ENCODE data around the gene UBA7. TPM values are rescaled to one million over a fixed set of nuclear protein-coding genes. Genes with fewer than 3 reads are reported as not detected.

UBA7 gene
- total and polyA plus RNA-seq, 4 experiments from 2014 or later, result 39.8 to 299 (median 157) TPM

DNA sequence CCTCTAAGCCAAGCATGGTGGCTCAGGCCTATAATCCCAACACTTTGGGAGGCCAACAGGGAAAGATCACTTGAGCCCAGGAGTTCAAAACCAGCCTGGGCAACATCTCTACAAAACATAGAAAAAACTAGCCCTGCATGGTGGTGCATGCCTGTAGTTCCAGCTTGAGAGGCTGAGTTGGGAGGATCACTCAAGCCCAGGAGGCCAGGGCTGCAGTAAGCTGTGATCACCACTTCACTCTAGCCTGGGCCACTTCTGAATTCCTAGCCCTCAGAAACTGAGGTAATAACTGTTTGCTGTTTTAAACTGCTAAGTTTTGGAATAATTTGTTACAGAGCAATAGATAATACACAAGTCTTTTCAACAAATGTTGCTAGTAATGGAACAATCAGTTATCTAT, 43.8 kb downstream of the UBA7 start:
- no peaks in the 10 kb centered on the region for H3K9me3 Mint-ChIP-seq
- ChIA-PET CTCF (ENCODE audit: partially characterized antibody) (interaction anchor here (1.4 to 1.8 kb wide), 2 partner anchors 13 to 69 kb away, joined by 3 to 4 read pairs; no protein-coding TSS in a partner anchor), POLR2A (ENCODE audit: partially characterized antibody) (interaction anchor here (0.7 kb wide), 1 partner anchor 241 kb away, joined by 3 read pairs; no protein-coding TSS in a partner anchor)
- Histone ChIP-seq H3K27ac (ENCODE audit: low read depth, low read length) (no peak overlapping the region), H3K9me3 (ENCODE audit: control insufficient read depth in 1 of 2, low read length in 2 of 2) (no peaks in the 10 kb centered on the region), H3K27me3 (ENCODE audit: insufficient read depth, low read length) (no peaks in the 10 kb centered on the region), H3K4me3 (ENCODE audit: low read length in 2 of 2) (no peak overlapping the region), H3K36me3 (ENCODE audit: insufficient read depth, low read length) (peaks cover under 1% of the 10 kb centered on the region), H3K4me1 (ENCODE audit: insufficient read depth, low read length) (peaks cover 34% of the 10 kb centered on the region)
- DNase-seq, result no peak
- peak overlapping the region in 3 of 7 donors; percentile 1 to 8 (median 1) for H3K27ac Mint-ChIP-seq
- intact Hi-C loops (cut with micrococcal nuclease), result no loop called here
- no peaks in the 10 kb centered on the region for H3K27me3 Mint-ChIP-seq
- H3K36me3 Mint-ChIP-seq, result peaks cover 8 to 20% of the 10 kb centered on the region in 2 donors
- H3K4me1 Mint-ChIP-seq, result peaks cover 22 to 46% (median 26%) of the 10 kb centered on the region in 4 donors
- no peak overlapping the region for H3K4me3 Mint-ChIP-seq

DNA sequence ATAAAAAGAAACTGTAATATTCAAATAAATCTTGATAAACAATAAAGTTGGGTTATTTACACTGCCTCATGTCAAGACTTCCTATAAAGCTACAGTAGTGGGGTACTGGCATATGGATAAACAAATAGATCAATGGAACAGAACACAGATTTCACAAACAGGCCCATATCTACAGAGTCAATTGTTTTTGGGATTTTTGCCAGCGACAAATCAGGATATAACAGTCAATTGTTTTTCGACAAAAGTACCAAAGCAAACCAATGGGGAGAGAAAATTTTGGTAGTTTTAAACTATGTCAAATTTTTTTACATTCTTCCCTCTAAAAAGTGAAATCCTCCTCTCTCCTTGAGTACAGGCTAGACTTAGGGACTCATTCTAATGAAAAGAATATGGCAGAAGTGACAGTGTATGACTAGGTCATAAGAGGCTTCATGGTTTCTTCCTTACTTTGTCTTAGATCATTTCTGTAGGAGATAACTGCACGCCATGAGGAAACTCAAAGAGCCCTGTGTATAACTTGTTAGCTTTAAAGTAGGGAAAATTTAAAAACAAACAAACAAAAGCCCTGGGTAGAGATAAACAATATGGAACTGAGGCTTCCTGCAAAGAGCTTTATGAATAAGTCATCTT, 44.4 kb downstream of the UBA7 start:
- Histone ChIP-seq H3K4me1 (ENCODE audit: insufficient read depth, low read length) (peaks cover 30% of the 10 kb centered on the region), H3K9me3 (ENCODE audit: control insufficient read depth in 1 of 2, low read length in 2 of 2) (no peaks in the 10 kb centered on the region), H3K4me3 (ENCODE audit: low read length in 2 of 2) (no peak overlapping the region), H3K36me3 (ENCODE audit: insufficient read depth, low read length) (no peaks in the 10 kb centered on the region), H3K27me3 (ENCODE audit: insufficient read depth, low read length) (no peaks in the 10 kb centered on the region), H3K27ac (ENCODE audit: low read depth, low read length) (no peak overlapping the region)
- peak overlapping the region in 1 of 7 donors; percentile 8 for H3K27ac Mint-ChIP-seq
- DNase-seq, result no peak
- H3K36me3 Mint-ChIP-seq, result peaks cover 10 to 17% of the 10 kb centered on the region in 2 donors
- H3K4me3 Mint-ChIP-seq, result no peak overlapping the region
- peaks cover 21 to 47% (median 22%) of the 10 kb centered on the region in 4 donors for H3K4me1 Mint-ChIP-seq
- H3K27me3 Mint-ChIP-seq, result no peaks in the 10 kb centered on the region
- intact Hi-C loops (cut with micrococcal nuclease), result no loop called here
- POLR2A ChIA-PET (ENCODE audit: partially characterized antibody), result no interaction called here
- CTCF ChIA-PET (ENCODE audit: partially characterized antibody), result interaction anchor here (0.7 to 1.8 kb wide), 2 partner anchors 10 to 12 kb away, joined by 3 read pairs; no protein-coding TSS in a partner anchor
- H3K9me3 Mint-ChIP-seq, result no peaks in the 10 kb centered on the region

DNA sequence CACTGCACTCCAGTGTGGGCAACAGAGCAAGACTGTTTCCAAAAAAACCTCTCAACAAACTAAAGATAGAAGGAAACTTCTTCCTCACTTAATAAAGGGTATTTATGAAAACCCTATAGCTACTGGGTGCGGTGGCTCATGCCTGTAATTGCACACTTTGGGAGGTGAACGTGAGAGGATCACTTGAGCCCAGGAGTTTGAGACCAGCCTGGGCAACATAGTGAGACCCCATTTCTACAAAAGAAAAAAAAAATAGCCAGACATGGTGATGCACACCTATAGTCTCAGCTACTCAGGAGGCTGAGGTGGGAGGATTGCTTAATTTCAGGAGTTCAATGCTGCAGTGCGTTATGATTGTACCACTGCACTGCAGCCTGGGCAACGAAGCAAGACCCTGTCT, 49.8 kb downstream of the UBA7 start:
- Histone ChIP-seq H3K27ac (ENCODE audit: low read depth, low read length) (no peak overlapping the region), H3K4me1 (ENCODE audit: insufficient read depth, low read length) (no peaks in the 10 kb centered on the region), H3K27me3 (ENCODE audit: insufficient read depth, low read length) (no peaks in the 10 kb centered on the region), H3K4me3 (ENCODE audit: low read length in 2 of 2) (no peak overlapping the region), H3K36me3 (ENCODE audit: insufficient read depth, low read length) (no peaks in the 10 kb centered on the region), H3K9me3 (ENCODE audit: control insufficient read depth in 1 of 2, low read length in 2 of 2) (no peaks in the 10 kb centered on the region)
- no peak for DNase-seq
- Mint-ChIP-seq H3K4me3 (no peak overlapping the region), H3K27me3 (no peaks in the 10 kb centered on the region), H3K27ac (no peak overlapping the region), H3K9me3 (no peaks in the 10 kb centered on the region), H3K4me1 (peaks cover 8 to 26% (median 12%) of the 10 kb centered on the region in 4 donors), H3K36me3 (peaks cover 4 to 9% of the 10 kb centered on the region in 2 donors)
- intact Hi-C loops (cut with micrococcal nuclease), result no loop called here
- CTCF ChIA-PET (ENCODE audit: partially characterized antibody), result no interaction called here
- POLR2A ChIA-PET (ENCODE audit: partially characterized antibody), result interaction anchor here (1.0 kb wide), 1 partner anchor 22 kb away, joined by 3 read pairs; the partner anchor contains the start of gene IP6K1

DNA sequence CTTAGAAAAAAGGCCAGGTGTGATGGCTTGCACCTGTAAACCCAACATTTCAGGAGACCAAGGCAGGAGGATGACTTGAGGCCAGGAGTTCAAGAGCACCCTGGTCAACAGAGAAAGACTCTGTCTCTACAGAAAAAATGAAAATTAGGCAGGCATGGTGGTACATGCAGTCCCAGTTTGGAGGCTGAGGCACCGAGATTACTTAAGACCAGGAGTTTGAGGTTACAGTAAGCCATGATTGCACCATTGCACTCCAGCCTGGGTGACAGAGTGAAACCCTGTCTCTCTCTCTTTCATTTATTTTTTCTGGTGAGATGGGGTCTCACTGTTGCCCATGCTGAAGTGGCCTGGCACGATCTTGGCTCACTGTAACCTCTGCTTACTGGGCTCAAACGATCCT, 52.1 kb downstream of the UBA7 start:
- POLR2A ChIA-PET (ENCODE audit: partially characterized antibody), result no interaction called here
- CTCF ChIA-PET (ENCODE audit: partially characterized antibody), result no interaction called here

DNA sequence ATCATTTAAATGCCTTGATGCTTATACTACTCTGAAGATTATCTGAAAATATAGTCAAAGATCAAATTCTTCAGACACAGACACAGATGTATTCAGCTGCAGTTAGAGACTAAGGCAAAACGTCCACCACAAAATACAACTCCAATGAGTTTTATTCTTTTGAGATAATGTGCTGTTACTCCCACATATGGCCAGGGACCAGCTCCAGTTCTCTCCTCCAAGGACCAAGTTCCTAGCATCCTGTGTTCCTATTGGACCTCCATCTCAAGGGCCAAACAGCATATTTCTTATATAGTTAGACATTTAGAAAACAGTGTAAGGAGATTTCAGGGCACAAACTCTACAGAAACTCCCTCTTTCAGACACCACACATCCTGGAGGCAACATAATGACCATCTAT, 54.5 kb downstream of the UBA7 start:
- POLR2A ChIA-PET (ENCODE audit: partially characterized antibody), result no interaction called here
- intact Hi-C loops (cut with micrococcal nuclease), result no loop called here
- no peaks in the 10 kb centered on the region for H3K9me3 ChIP-seq (ENCODE audit: control insufficient read depth in 1 of 2, low read length in 2 of 2)

More for the DNA sequence above, 52.1 kb downstream of the UBA7 start:
- Mint-ChIP-seq H3K4me3 (no peak overlapping the region), H3K4me1 (peaks cover 18 to 27% (median 20%) of the 10 kb centered on the region in 4 donors), H3K27ac (no peak overlapping the region), H3K9me3 (no peaks in the 10 kb centered on the region), H3K27me3 (no peaks in the 10 kb centered on the region), H3K36me3 (peaks cover 4 to 7% of the 10 kb centered on the region in 2 donors)
- DNase-seq, result no peak
- Histone ChIP-seq H3K27ac (ENCODE audit: low read depth, low read length) (no peak overlapping the region), H3K4me3 (ENCODE audit: low read length in 2 of 2) (no peak overlapping the region), H3K9me3 (ENCODE audit: control insufficient read depth in 1 of 2, low read length in 2 of 2) (no peaks in the 10 kb centered on the region), H3K36me3 (ENCODE audit: insufficient read depth, low read length) (no peaks in the 10 kb centered on the region), H3K4me1 (ENCODE audit: insufficient read depth, low read length) (no peaks in the 10 kb centered on the region), H3K27me3 (ENCODE audit: insufficient read depth, low read length) (no peaks in the 10 kb centered on the region)
- intact Hi-C loops (cut with micrococcal nuclease), result no loop called here

DNA sequence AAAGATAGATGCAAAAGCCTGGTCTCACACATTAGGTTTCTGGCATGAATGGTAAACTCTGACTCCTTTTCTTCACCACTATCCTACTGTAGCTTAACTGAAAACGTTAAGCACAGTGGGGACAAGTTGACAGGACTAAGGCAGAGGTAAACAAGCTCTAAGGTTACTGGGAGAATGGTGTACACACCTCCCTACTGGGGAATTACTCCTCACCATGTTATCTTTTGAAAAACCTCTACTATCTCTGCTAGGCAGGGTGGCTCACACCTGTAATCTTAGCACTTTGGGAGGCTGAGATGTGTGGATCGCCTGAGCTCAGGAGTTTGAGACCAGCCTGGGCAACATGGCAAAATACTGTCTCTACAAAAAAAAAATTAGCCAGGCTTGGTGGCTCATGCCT, 56.6 kb downstream of the UBA7 start:
- intact Hi-C loops (cut with micrococcal nuclease), result no loop called here
- no peak overlapping the region for H3K4me3 ChIP-seq (ENCODE audit: low read length in 2 of 2)
- no peak for DNase-seq
- H3K27ac Mint-ChIP-seq, result no peak overlapping the region
- no peaks in the 10 kb centered on the region for H3K27me3 Mint-ChIP-seq
- no peaks in the 10 kb centered on the region for H3K9me3 ChIP-seq (ENCODE audit: control insufficient read depth in 1 of 2, low read length in 2 of 2)
- H3K36me3 Mint-ChIP-seq, result peaks cover 0 to 8% of the 10 kb centered on the region in 2 donors
- H3K4me1 Mint-ChIP-seq, result peaks cover 33 to 50% (median 40%) of the 10 kb centered on the region in 4 donors
- no peaks in the 10 kb centered on the region for H3K9me3 Mint-ChIP-seq
- H3K27me3 ChIP-seq (ENCODE audit: insufficient read depth, low read length), result no peaks in the 10 kb centered on the region
- ChIA-PET POLR2A (ENCODE audit: partially characterized antibody) (no interaction called here), CTCF (ENCODE audit: partially characterized antibody) (interaction anchor here (0.7 to 1.5 kb wide), 2 partner anchors 13 to 16 kb away, joined by 3 read pairs; no protein-coding TSS in a partner anchor)
- H3K36me3 ChIP-seq (ENCODE audit: insufficient read depth, low read length), result no peaks in the 10 kb centered on the region
- no peak overlapping the region for H3K4me3 Mint-ChIP-seq
- H3K4me1 ChIP-seq (ENCODE audit: insufficient read depth, low read length), result peaks cover 10% of the 10 kb centered on the region
- H3K27ac ChIP-seq (ENCODE audit: low read depth, low read length), result no peak overlapping the region

More for the DNA sequence above, 54.5 kb downstream of the UBA7 start:
- Mint-ChIP-seq H3K4me3 (no peak overlapping the region), H3K36me3 (peaks cover 0 to 5% of the 10 kb centered on the region in 2 donors), H3K27me3 (no peaks in the 10 kb centered on the region), H3K4me1 (peaks cover 24 to 36% (median 31%) of the 10 kb centered on the region in 4 donors), H3K27ac (peak overlapping the region in 2 of 7 donors; percentile 34 to 43), H3K9me3 (no peaks in the 10 kb centered on the region)
- Histone ChIP-seq H3K27ac (ENCODE audit: low read depth, low read length) (no peak overlapping the region), H3K4me3 (ENCODE audit: low read length in 2 of 2) (no peak overlapping the region), H3K4me1 (ENCODE audit: insufficient read depth, low read length) (peaks cover 5% of the 10 kb centered on the region), H3K27me3 (ENCODE audit: insufficient read depth, low read length) (no peaks in the 10 kb centered on the region), H3K36me3 (ENCODE audit: insufficient read depth, low read length) (no peaks in the 10 kb centered on the region)
- CTCF ChIA-PET (ENCODE audit: partially characterized antibody), result interaction anchor here (0.8 kb wide), 1 partner anchor 10 kb away, joined by 3 read pairs; no protein-coding TSS in a partner anchor
- no peak for DNase-seq

DNA sequence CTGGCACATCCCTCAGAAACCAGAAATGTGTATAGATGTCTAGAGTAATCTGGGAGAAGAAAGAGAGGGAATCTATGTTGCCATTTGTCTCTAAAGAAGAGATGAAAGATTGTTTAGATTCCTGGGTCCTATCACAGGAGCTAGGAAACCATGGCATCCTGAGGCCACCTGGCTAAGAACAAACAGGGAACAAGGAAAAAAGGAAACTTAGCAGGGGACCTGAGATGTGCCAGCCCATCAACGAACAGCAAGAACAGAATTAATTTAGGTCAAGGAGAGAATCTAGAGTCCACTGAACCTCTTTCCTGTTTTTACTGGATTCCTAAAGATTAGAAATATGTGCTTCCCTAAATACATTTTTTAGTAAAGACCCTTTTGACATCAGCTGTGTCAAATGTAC, 57.7 kb downstream of the UBA7 start:
- H3K36me3 ChIP-seq (ENCODE audit: insufficient read depth, low read length), result no peaks in the 10 kb centered on the region
- H3K4me3 ChIP-seq (ENCODE audit: low read length in 2 of 2), result no peak overlapping the region
- intact Hi-C loops (cut with micrococcal nuclease), result no loop called here
- H3K9me3 ChIP-seq (ENCODE audit: control insufficient read depth in 1 of 2, low read length in 2 of 2), result no peaks in the 10 kb centered on the region
- no peak overlapping the region for H3K27ac ChIP-seq (ENCODE audit: low read depth, low read length)
- H3K27me3 ChIP-seq (ENCODE audit: insufficient read depth, low read length), result no peaks in the 10 kb centered on the region
- H3K4me1 Mint-ChIP-seq, result peaks cover 33 to 50% (median 40%) of the 10 kb centered on the region in 4 donors
- H3K4me3 Mint-ChIP-seq, result no peak overlapping the region
- H3K9me3 Mint-ChIP-seq, result no peaks in the 10 kb centered on the region
- CTCF ChIA-PET (ENCODE audit: partially characterized antibody), result no interaction called here
- POLR2A ChIA-PET (ENCODE audit: partially characterized antibody), result no interaction called here
- H3K27ac Mint-ChIP-seq, result peak overlapping the region in 2 of 7 donors; percentile 17 to 38
- H3K4me1 ChIP-seq (ENCODE audit: insufficient read depth, low read length), result peaks cover 10% of the 10 kb centered on the region
- peaks cover 0 to 10% of the 10 kb centered on the region in 2 donors for H3K36me3 Mint-ChIP-seq
- no peaks in the 10 kb centered on the region for H3K27me3 Mint-ChIP-seq
- DNase-seq, result no peak
